IPS-11a (cell line): ENCODE measurements around the gene GLS.
"Not testable (repeated sequence)": the region's sequence is repeated elsewhere in the genome, so short reads cannot be mapped to it uniquely, and the experiment has no call there.

ENCODE experiments used
- H3K4me3 ChIP-seq: one replicate; pipeline ENCODE4 v1.5.1; 2013; ENCODE audit warnings: low read depth, low read length, control low read depth

The GLS gene

GRCh38 chr2:190986221-190986953 lies 105.8 kb downstream of the GLS start:
- H3K4me3 ChIP-seq, result no peak overlapping the region

- no peak overlapping the region for H3K4me3 ChIP-seq
These were observed 106.5 kb downstream of the GLS start for GRCh38 chr2:190987116-190987515.

- H3K4me3 ChIP-seq, result no peak overlapping the region
These were observed 107.3 kb downstream of the GLS start for GRCh38 chr2:190987938-190988337.

GRCh38 chr2:190988910-190989309 lies 108.3 kb downstream of the GLS start:
- no peak overlapping the region for H3K4me3 ChIP-seq

GRCh38 chr2:190990132-190990531 lies 109.5 kb downstream of the GLS start:
- no peak overlapping the region for H3K4me3 ChIP-seq

- no peak overlapping the region for H3K4me3 ChIP-seq
These were observed 112.6 kb downstream of the GLS start for GRCh38 chr2:190993292-190993643.

GRCh38 chr2:190994148-190994547 lies 113.5 kb downstream of the GLS start:
- no peak overlapping the region for H3K4me3 ChIP-seq

GRCh38 chr2:190995315-190995714 lies 114.7 kb downstream of the GLS start:
- not testable (repeated sequence) for H3K4me3 ChIP-seq

- no peak overlapping the region for H3K4me3 ChIP-seq
These were observed 115.8 kb downstream of the GLS start for GRCh38 chr2:190996338-190996946.

- H3K4me3 ChIP-seq, result no peak overlapping the region
These were observed 116.3 kb downstream of the GLS start for GRCh38 chr2:190996947-190997346.

GRCh38 chr2:190997526-190998113 lies 117.0 kb downstream of the GLS start:
- H3K4me3 ChIP-seq, result no peak overlapping the region

GRCh38 chr2:190999058-190999457 lies 118.4 kb downstream of the GLS start:
- no peak overlapping the region for H3K4me3 ChIP-seq

- no peak overlapping the region for H3K4me3 ChIP-seq
These were observed 119.5 kb downstream of the GLS start for GRCh38 chr2:190999949-191000665.

- H3K4me3 ChIP-seq, result no peak overlapping the region
These were observed 120.4 kb downstream of the GLS start for GRCh38 chr2:191001032-191001431.

GRCh38 chr2:191001624-191002023 lies 121.0 kb downstream of the GLS start:
- no peak overlapping the region for H3K4me3 ChIP-seq

GRCh38 chr2:191003405-191004309 lies 123.0 kb downstream of the GLS start:
- no peak overlapping the region for H3K4me3 ChIP-seq

GRCh38 chr2:191006297-191006696 lies 125.7 kb downstream of the GLS start:
- H3K4me3 ChIP-seq, result no peak overlapping the region

- H3K4me3 ChIP-seq, result no peak overlapping the region
These were observed 126.6 kb downstream of the GLS start for GRCh38 chr2:191006997-191007783.

- no peak overlapping the region for H3K4me3 ChIP-seq
These were observed 127.7 kb downstream of the GLS start for GRCh38 chr2:191008286-191008685.
